WTC11 (cell line): ENCODE results near the gene CAMK2B. TPM values are rescaled to one million over a fixed set of nuclear protein-coding genes. Genes with fewer than 3 reads are reported as not detected.

ENCODE experiments used
- ATAC-seq: fragments of 200-7000 bp; cut with Tn5 transposase; 2 replicates; pipeline ENCODE4 v1.10.0; 2021; ENCODE audit warnings: mild to moderate bottlenecking, moderate library complexity
- CTCF ChIA-PET: fragments of 300-600 bp; sonication (Branson Sonifier 250); formaldehyde crosslinking; loops from one replicate; lab custom pipeline; 2021; ENCODE audit warnings: antibody characterized with exemption; lab: Charles Lee
- POLR2A ChIA-PET: fragments of 350-600 bp; sonication (Branson Sonifier 250); formaldehyde crosslinking; loops from one replicate; lab custom pipeline; 2021; ENCODE audit warnings: antibody characterized with exemption; lab: Charles Lee
- DNase-seq: peaks from one replicate; pipeline ENCODE4 v3.0.0; 2021; ENCODE audit warnings: low spot score
- H3K27ac Mint-ChIP-seq: 2 replicates; pipeline ENCODE4 v1.8.0; 2021; ENCODE audit warnings: mixed read lengths
- H3K27me3 Mint-ChIP-seq: 2 replicates; pipeline ENCODE4 v1.8.0; 2021; ENCODE audit warnings: low read depth, mild to moderate bottlenecking, moderate library complexity, mixed read lengths
- H3K36me3 Mint-ChIP-seq: 2 replicates; pipeline ENCODE4 v1.8.0; 2021; ENCODE audit warnings: mixed read lengths
- H3K4me1 Mint-ChIP-seq: 2 replicates; pipeline ENCODE4 v1.8.0; 2022; ENCODE audit warnings: mixed read lengths
- H3K4me3 Mint-ChIP-seq: 2 replicates; pipeline ENCODE4 v1.8.0; 2021; ENCODE audit warnings: mild to moderate bottlenecking, moderate library complexity, mixed read lengths
- H3K9me3 Mint-ChIP-seq: 2 replicates; pipeline ENCODE4 v1.8.0; 2021; ENCODE audit warnings: mixed read lengths
- ATF2 ChIP-seq: sonication (generic); formaldehyde crosslinking; IDR thresholded peaks from 2 replicates; pipeline ENCODE4 v1.8.1; 2022; ENCODE audit warnings: low read depth, missing genetic modification reagents, borderline replicate concordance
- CDX4 ChIP-seq: fragments of 250-450 bp; sonication (Bioruptor Pico); IDR thresholded peaks from 2 replicates; pipeline ENCODE4 v1.9.0; 2021; ENCODE audit warnings: moderate library complexity, mild to moderate bottlenecking, inconsistent platforms, borderline replicate concordance
- ELF4 ChIP-seq: sonication (generic); formaldehyde crosslinking; IDR thresholded peaks from 2 replicates; pipeline ENCODE4 v1.8.1; 2022; ENCODE audit warnings: low read depth, mild to moderate bottlenecking, moderate library complexity, missing genetic modification reagents
- EMX1 ChIP-seq: fragments of 250-450 bp; sonication (Bioruptor Pico); IDR thresholded peaks from 2 replicates; pipeline ENCODE4 v1.8.0; 2021; ENCODE audit warnings: mild to moderate bottlenecking
- GABPB1 ChIP-seq: sonication (generic); formaldehyde crosslinking; IDR thresholded peaks from 2 replicates; pipeline ENCODE4 v1.8.1; 2023; ENCODE audit warnings: mild to moderate bottlenecking, missing genetic modification reagents
- GTF2I ChIP-seq: fragments of 250-450 bp; sonication (Bioruptor Pico); conservative IDR thresholded peaks from 2 replicates; pipeline ENCODE4 v1.4.0; 2021; ENCODE audit warnings: mild to moderate bottlenecking
- JAZF1 ChIP-seq: fragments of 250-450 bp; sonication (Bioruptor Pico); IDR thresholded peaks from 2 replicates; pipeline ENCODE4 v1.9.0; 2021; ENCODE audit warnings: moderate library complexity, mild to moderate bottlenecking, inconsistent platforms
- MAX ChIP-seq: sonication (generic); formaldehyde crosslinking; IDR thresholded peaks from 2 replicates; pipeline ENCODE4 v1.8.0; 2022; ENCODE audit warnings: mild to moderate bottlenecking, missing genetic modification reagents
- NR2C2 ChIP-seq: sonication (generic); formaldehyde crosslinking; IDR thresholded peaks from 2 replicates; pipeline ENCODE4 v1.8.0; 2022; ENCODE audit warnings: mild to moderate bottlenecking, missing genetic modification reagents
- PREB ChIP-seq: sonication (generic); formaldehyde crosslinking; IDR thresholded peaks from 2 replicates; pipeline ENCODE4 v1.8.1; 2022; ENCODE audit warnings: mild to moderate bottlenecking, missing genetic modification reagents, moderate library complexity, borderline replicate concordance
- RORB ChIP-seq: fragments of 250-450 bp; sonication (Bioruptor Pico); IDR thresholded peaks from 2 replicates; pipeline ENCODE4 v1.9.0; 2021; ENCODE audit warnings: mild to moderate bottlenecking
- TEAD4 ChIP-seq: sonication (generic); formaldehyde crosslinking; IDR thresholded peaks from 2 replicates; pipeline ENCODE4 v1.8.0; 2022; ENCODE audit warnings: mild to moderate bottlenecking, missing genetic modification reagents
- USF2 ChIP-seq: sonication (generic); formaldehyde crosslinking; IDR thresholded peaks from 2 replicates; pipeline ENCODE4 v1.8.1; 2023; ENCODE audit warnings: mild to moderate bottlenecking, missing genetic modification reagents, moderate library complexity
- ZNF219 ChIP-seq: sonication (generic); formaldehyde crosslinking; IDR thresholded peaks from 2 replicates; pipeline ENCODE4 v1.8.0; 2023; ENCODE audit warnings: missing genetic modification reagents, mild to moderate bottlenecking, borderline replicate concordance
- total RNA-seq: library from RNA; stranded (reverse); gene quantifications from 3 replicates; pipeline ENCODE4 v1.2.3, GENCODE V29; 2021

Gene CAMK2B
- total RNA-seq, 1 experiment from 2014 or later: 0.44 TPM

- TF ChIP-seq ELF4 (CRISPR knock-in tag) (no peak), TEAD4 (CRISPR knock-in tag) (no peak), ZNF219 (CRISPR knock-in tag) (no peak), GABPB1 (no peak), RORB (CRISPR knock-in tag) (no peak), CDX4 (CRISPR knock-in tag) (no peak), NR2C2 (CRISPR knock-in tag) (no peak), MAX (no peak)
These were observed 51.4 kb downstream of the CAMK2B start (continued) for GRCh38 chr7:44273681-44274622.

GRCh38 chr7:44272981-44273380 lies 52.4 kb downstream of the CAMK2B start:
- peaks cover 18% of the 10 kb centered on the region for H3K27me3 Mint-ChIP-seq
- ChIA-PET POLR2A (no interaction called here), CTCF (interaction anchor here (1.4 to 1.5 kb wide), 2 partner anchors 32 to 59 kb away, joined by 4 to 5 read pairs; no protein-coding TSS in a partner anchor)
- ATAC-seq (no peak), DNase-seq (no peak)
- no peak overlapping the region for H3K27ac Mint-ChIP-seq
- no peaks in the 10 kb centered on the region for H3K9me3 Mint-ChIP-seq
- TF ChIP-seq JAZF1 (CRISPR knock-in tag) (no peak), EMX1 (no peak), PREB (CRISPR knock-in tag) (no peak), USF2 (CRISPR knock-in tag) (no peak), GTF2I (CRISPR knock-in tag) (no peak)
- H3K4me1 Mint-ChIP-seq: peaks cover 3% of the 10 kb centered on the region; the same call in 1 of the 2 replicates
- no peak overlapping the region for H3K4me3 Mint-ChIP-seq
- H3K36me3 Mint-ChIP-seq: no peaks in the 10 kb centered on the region

GRCh38 chr7:44272456-44272855 lies 52.9 kb downstream of the CAMK2B start:
- ChIA-PET CTCF (interaction anchor here (1.5 kb wide), 1 partner anchor 58 kb away, joined by 5 read pairs; no protein-coding TSS in a partner anchor), POLR2A (no interaction called here)
- Mint-ChIP-seq H3K4me1 (peaks cover 3% of the 10 kb centered on the region; the same call in 1 of the 2 replicates), H3K4me3 (no peak overlapping the region), H3K27me3 (peaks cover 18% of the 10 kb centered on the region), H3K36me3 (no peaks in the 10 kb centered on the region), H3K9me3 (no peaks in the 10 kb centered on the region), H3K27ac (no peak overlapping the region)
- TF ChIP-seq CDX4 (CRISPR knock-in tag) (no peak), USF2 (CRISPR knock-in tag) (no peak), EMX1 (no peak), ATF2 (CRISPR knock-in tag) (no peak)
- no peak for ATAC-seq
- no peak for DNase-seq
